HK-2 (cell line): ENCODE measurements around the gene NATD1.
"Not testable (repeated sequence)": the region's sequence is repeated elsewhere in the genome, so short reads cannot be mapped to it uniquely, and the experiment has no call there.

Source experiments
- DNase-seq: peaks from one replicate; pipeline ENCODE4 v3.0.0-alpha.2; 2018; ENCODE audit not compliant: unreplicated experiment

Gene NATD1

GRCh38 chr17:21193031-21193430 is 60.2 kb downstream of the NATD1 start:
- DNase-seq = no peak

GRCh38 chr17:21192414-21192813 is 60.8 kb downstream of the NATD1 start:
- not testable (repeated sequence) for DNase-seq

DNA sequence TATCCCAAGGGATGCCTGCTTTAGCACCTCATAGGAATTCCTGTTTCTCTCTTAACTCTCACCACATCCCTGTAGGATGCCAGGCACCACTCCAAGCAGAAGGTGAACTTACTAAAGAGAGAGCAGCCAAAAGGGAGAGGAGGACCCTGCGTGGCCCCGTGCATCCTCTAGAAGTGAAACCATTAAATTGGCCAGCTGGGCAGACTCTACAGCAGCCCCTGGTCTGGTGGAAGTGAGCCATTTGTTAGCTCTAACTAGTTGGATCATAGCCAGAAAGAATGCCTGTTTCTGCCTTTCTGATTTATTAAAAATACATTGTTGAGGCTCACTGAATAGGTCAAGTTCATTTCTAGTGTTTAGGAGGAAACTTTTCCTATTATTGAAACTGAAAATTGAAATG is 61.5 kb downstream of the NATD1 start:
- no peak for DNase-seq

DNA sequence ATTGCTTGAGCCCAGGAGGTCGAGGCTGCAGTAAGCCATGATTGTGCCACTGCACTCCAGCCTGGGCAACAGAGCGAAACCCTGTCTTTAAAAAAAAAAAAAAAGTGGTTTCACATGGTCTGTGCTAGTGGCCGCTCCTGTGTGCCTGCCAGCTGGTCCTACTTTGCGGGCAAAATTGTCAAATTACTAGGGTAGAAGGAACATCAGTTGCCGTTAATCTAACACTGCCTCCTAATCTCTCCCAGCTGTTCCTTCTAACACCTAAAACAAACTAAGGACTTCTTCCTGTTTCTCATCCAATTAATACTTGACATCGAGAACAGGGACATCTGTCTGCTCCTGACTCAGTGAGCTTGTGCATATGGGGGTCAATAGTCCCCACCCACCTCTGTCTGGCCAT is 63.1 kb downstream of the NATD1 start:
- no peak for DNase-seq

GRCh38 chr17:21189361-21189760 is 63.8 kb downstream of the NATD1 start:
- no peak for DNase-seq
